HG02970 (cell line): ENCODE data around the gene VGLL4.

ENCODE experiments used
- ATAC-seq: cut with Tn5 transposase; IDR thresholded peaks from one replicate; pipeline ENCODE4 v1.9.1; 2021; ENCODE audit warnings: mild to moderate bottlenecking, moderate library complexity, moderate number of reproducible peaks; ENCODE audit not compliant: unreplicated experiment, low FRiP score

The VGLL4 gene

GRCh38 chr3:11632564-11632963 is 11.2 kb downstream of the VGLL4 start:
- ATAC-seq, result no peak

DNA sequence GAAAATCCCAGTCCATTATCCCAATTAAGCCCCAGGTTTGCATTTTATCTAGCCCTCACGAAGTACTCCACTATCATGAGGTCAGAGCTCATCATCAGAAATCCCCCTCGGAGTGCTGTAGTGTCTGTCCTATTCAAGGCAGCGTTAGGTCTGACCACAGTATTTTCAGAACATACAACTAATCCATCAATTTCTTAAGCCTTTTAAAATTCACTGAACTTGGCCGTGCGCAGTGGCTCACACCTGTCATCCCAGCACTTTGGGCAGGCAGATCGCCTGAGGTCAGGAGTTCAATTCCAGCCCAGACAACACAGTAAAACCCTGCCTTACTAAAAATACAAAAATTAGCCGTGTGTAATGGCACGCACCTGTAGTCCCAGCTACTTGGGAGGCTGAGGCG is 11.9 kb downstream of the VGLL4 start:
- ATAC-seq, result no peak

- ATAC-seq, result no peak
These were observed 14.0 kb downstream of the VGLL4 start for GRCh38 chr3:11629716-11630115.

DNA sequence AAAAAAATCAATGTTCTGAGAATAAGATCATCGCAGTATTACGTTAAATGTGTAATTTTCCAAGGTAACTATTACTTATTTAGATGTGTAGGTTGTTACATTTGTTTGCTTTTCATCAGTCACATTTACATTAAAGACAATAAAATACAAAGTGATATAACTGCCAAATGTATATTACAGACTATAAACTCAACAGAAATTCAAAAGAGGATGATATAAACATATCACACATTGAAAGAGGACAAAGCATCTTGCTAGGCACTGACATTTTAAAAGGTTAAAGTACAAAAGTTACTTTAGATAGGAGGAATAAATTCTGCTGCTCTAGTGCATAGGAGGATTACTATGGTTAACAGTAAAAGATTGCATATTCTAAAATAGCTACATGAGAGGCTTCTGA is 16.1 kb downstream of the VGLL4 start:
- no peak for ATAC-seq

DNA sequence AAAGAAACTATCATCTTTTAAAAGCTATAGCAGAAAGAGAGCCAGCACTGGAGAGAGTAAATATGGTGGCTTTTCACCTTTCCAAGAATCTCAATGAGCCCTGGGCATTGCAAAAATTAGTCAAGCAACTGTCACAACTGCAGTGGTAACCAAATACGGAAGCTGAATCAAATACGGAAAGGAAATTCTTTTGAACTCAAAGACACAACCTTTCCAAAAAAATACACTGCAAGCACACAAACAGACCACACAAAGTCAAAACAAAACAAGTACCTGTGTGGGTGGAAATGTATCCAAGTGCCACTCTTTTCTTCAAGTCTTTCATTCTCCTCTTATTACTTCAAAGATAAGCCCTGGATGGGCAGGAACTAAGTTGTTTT is 17.6 kb downstream of the VGLL4 start:
- ATAC-seq, result no peak

GRCh38 chr3:11625376-11626083 is 18.2 kb downstream of the VGLL4 start:
- no peak for ATAC-seq

DNA sequence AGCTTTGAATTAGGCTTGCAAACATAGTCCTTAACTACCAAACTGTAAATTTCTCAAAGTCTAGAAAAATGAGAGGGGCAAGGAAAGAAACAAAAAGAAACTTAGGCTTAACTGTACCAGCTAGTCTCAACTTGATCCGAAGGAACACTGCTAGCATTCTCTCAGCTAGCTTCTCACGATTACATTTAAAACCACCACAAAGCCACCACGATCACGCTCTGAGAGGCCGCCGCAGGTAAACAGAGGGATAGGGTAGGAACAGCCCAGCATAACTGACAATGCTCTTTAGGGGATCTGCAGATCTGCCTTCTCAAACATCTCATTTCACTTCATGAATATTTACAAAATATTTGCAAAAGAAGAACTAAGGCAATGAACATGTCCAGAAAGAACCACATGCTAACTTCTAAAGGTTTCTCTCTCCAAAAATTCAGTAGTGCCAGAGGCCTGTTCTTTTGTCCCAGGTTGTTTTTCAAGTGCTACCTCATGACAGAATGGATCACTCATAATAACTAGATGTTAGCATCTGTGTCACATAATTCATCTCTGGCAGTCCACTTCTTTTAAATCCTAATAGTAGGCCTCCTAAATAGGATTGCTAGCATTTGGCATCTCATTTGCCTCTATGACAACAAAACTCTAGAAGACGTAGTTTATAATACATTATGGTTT is 18.9 kb downstream of the VGLL4 start:
- ATAC-seq, result no peak

DNA sequence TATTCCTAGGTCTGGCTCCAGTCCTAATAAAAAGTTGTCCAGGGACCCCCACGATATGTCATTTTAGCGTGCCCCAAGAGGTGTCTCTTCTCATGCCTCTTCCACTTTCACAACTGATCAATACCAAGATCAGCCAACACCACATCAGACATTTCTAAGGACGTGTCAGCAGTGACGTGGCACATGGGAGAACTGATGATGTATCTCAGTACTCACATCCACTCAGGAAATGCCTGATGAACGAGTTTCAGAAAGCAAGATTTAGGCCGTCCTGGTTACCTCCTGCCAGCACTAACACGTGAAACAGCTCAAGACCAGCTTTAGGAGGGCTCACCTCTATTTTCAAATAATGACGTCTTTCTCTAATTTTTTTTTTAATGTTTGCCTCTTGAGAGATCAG is 19.6 kb downstream of the VGLL4 start:
- no peak for ATAC-seq

DNA sequence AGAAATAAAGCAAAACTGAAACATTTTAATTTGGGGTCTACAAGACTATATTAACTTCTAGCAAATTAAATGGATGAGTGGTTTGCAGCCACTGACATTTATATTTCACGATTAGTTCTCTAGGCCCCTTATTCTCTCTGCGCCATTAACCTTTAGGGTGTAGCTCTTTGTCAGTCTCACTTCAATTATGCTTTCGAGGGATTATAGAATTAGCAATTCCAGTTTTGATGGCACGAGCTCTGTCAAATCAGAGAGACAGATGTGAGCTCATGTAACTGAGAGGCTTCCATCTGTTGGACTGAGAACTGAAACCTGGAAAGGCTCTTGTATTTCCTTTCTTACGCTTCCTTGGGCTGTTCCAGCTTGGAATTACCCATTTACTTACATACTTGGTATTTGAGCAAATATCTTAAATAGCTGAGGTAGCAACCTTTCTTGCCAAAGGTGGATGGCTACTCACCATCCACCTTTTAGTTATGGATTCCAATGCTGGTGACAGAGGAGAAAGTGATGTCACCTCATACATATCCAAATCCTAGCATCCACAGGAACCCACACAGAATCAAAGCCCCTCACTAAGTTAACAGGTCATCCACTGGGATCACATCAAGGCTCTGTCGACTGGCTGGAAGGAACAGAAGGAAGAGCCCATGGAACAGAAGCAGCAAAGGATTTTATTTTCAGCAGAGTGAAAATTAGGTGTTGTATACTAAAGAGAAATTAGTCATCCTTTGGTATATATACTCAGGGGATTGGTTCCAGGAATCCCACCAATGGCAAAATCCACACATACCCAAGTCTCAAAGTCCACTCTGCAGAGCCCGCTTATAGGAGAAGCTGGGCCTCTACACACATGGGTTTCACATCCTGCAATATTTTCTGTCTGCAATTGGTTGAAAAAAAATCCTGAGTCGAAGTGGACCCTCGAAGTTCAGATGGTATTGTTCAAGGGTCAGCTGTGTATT is 20.8 kb downstream of the VGLL4 start:
- ATAC-seq, result no peak

DNA sequence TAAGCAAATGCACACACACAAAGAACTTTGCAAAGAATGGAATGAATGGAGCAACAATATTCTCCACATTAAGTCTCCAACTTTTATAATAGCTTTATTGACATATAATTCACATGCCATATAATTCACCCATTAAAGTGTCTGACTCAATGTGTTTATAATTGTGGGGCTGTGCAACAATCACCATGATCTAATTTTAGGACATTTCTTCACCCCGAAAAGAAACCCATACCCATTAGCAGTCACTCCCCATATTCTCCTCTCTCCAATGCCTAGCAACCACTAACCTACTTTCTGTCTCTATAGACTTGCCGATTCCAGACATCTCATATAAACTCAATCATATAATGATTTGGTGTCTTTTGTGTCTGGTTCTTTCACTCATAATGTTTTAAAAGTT is 22.6 kb downstream of the VGLL4 start:
- ATAC-seq, result no peak

GRCh38 chr3:11619946-11620652 is 23.6 kb downstream of the VGLL4 start:
- no peak for ATAC-seq

- ATAC-seq, result no peak
These were observed 24.3 kb downstream of the VGLL4 start for GRCh38 chr3:11619461-11619860.

- ATAC-seq, result no peak
These were observed 24.8 kb downstream of the VGLL4 start for GRCh38 chr3:11618904-11619303.

- no peak for ATAC-seq
These were observed 27.2 kb downstream of the VGLL4 start for GRCh38 chr3:11616551-11616950.

DNA sequence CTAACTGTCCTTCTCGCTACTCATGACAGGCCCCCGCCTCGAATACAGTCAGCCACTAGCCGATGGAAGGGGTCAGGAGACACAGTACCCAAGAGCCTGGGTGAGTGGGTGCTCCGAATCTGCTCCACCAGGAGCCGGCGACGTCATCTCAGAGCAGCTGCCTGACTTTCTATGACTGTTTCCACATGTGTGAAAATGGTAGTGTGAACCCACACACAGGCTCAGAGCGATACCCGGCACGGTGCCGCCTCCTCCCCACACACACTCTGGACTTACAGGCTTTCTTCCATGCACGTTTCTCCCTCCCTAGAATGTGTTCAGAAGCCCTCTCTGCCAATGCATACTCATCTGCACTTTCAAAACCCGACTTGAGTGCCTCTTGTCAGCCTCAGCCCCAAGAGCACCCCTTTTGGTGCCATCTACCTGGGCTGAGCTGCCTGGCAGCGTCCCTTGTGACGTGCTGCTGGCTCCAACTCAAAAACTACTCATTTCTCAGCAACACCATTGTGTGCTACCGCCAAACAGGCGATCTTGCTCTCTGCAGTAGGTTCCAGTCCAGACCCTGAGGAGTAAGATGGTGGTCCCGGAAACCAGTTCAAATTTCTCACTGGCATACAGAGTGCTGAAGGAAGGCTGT is 29.7 kb downstream of the VGLL4 start:
- ATAC-seq, result no peak

DNA sequence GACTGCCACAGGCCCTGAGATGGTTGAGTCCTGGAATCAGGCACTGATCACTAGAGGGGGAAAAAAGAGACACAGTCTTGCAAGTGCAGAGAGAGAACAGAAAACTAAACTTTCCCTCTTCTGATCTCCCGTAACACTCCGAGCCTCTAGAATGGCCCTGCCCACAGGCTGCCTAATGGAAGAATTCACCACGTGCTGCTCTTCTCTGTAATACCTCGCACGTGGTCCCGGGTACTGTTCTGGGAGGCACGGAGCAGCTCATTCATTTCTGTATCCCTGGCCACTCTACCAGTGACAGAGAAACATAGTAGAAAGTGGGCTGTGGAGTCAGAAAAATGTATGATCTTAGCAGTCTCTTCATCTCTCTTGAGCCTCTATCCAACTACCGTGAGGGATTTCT is 30.4 kb downstream of the VGLL4 start:
- ATAC-seq, result no peak

- ATAC-seq, result no peak
These were observed 31.1 kb downstream of the VGLL4 start for GRCh38 chr3:11612515-11613188.

DNA sequence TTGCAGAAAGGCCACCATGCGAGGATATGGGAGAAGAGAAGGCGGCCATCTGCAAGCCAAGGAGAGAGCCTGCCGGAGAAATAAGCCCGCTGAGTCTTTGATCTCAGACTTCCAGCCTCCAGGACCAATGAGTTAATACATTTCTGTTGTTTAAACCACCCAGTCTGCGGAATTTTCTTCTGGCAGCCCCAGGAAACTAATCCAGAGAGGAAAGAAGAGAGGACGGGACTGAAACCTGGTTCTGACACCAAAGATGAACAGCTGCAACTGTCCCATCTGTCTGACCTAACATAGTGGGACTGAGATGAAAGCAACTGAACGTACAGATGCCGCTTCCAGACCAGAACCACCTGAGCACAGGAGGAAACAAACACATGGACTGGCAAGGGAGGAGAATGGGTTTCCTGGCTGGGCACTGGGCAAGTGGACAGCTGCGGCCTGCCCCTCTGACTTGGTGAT is 32.3 kb downstream of the VGLL4 start:
- no peak for ATAC-seq

GRCh38 chr3:11610700-11611275 is 32.9 kb downstream of the VGLL4 start:
- no peak for ATAC-seq
